Epithelial cell of proximal tubule (primary cell): ENCODE results near the gene COPS6. TPM values are rescaled to one million over a fixed set of nuclear protein-coding genes. Genes with fewer than 3 reads are reported as not detected.

Source experiments
- DNase-seq: peaks from one replicate; pipeline ENCODE4 v3.0.0-alpha.2; 2011; ENCODE audit warnings: low read depth
- H3K4me3 ChIP-seq: 2 replicates; pipeline ENCODE4 v1.5.1; 2011; ENCODE audit warnings: low read depth, mild to moderate bottlenecking, low read length
- total RNA-seq: library from RNA; depleted of rRNA; stranded (reverse); fragments of >200 nt; gene quantifications from 2 replicates; pipeline ENCODE4 v1.2.3, GENCODE V29; 2015
- TF ChIP-seq, protein P1 (sequence below): conservative IDR thresholded peaks from 2 replicates; pipeline ENCODE4 v1.5.1; 2012; ENCODE audit warnings: low read depth, mild to moderate bottlenecking, low read length

Gene COPS6
- total RNA-seq, 1 donor from 2014 or later: 39.9 TPM

DNA sequence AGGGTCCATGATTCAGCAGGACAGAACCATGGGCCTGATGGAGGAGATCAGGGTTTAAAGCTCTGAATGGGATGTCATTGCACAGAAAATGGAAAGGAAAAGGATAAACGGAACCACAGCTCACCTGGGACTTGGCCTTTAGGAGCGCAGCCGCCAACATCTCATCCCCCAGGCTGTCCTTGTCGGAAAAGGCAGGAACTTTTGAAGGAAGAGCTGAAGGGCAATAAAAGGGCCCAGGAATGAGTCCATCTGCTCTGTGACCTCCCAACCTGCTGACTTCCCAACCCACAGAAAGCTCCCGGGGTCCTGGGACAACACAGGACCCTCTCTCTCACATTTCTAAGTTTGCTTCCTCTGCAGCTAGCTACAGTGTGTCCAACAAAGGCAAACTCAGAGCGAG, 13.4 kb upstream of the COPS6 start:
- no peak for DNase-seq
- TF ChIP-seq, protein P1, sequence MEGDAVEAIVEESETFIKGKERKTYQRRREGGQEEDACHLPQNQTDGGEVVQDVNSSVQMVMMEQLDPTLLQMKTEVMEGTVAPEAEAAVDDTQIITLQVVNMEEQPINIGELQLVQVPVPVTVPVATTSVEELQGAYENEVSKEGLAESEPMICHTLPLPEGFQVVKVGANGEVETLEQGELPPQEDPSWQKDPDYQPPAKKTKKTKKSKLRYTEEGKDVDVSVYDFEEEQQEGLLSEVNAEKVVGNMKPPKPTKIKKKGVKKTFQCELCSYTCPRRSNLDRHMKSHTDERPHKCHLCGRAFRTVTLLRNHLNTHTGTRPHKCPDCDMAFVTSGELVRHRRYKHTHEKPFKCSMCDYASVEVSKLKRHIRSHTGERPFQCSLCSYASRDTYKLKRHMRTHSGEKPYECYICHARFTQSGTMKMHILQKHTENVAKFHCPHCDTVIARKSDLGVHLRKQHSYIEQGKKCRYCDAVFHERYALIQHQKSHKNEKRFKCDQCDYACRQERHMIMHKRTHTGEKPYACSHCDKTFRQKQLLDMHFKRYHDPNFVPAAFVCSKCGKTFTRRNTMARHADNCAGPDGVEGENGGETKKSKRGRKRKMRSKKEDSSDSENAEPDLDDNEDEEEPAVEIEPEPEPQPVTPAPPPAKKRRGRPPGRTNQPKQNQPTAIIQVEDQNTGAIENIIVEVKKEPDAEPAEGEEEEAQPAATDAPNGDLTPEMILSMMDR: no peak
- H3K4me3 ChIP-seq: no peak overlapping the region

DNA sequence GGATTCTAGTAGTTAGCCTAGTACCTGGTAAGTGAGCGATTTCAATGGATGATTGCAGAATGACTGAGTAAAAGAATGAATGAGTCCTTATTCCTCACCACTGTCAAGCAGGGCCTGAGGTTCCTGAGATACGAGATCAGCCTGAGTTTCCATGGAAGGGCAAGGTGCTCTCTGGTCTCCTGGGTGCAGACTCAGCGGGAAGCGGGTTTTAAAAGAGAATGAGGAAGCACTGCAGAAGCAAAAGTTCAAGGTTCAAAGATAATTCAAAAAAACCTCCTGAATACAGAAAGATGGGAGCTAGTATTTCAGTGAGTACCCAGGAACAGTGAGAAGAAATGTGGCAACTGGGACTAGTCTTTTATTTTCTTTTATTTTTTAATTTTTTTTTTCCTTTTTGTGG, 11.6 kb upstream of the COPS6 start:
- H3K4me3 ChIP-seq: no peak overlapping the region
- TF ChIP-seq, protein P1: no peak
- DNase-seq: no peak

DNA sequence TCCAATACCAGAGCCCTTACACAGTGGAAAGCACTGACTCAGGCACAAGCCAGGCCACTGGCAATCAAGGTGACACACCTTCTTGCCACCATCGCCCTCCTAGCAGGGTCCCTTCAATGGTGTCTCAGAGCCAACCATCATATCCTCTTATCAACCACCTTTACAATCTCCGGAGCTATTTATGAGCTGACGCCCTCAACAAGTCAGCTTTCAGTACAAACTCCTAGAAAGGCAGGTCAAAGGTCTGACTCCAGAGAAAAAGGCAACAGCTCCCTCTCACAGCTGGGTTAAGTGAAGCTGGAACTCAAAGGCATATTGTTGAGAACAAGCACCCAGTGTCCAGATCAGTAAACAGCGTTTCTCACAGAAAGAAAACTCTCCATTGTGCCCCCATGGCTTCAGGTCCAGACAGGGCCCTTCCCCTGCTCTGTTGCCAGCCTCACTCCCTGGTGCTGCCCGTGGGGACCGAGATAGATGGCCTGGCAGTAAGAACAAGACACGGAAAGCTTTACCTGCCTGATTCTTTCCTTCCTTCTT, 9.7 kb upstream of the COPS6 start:
- TF ChIP-seq, protein P1: no peak
- H3K4me3 ChIP-seq: no peak overlapping the region
- no peak for DNase-seq

DNA sequence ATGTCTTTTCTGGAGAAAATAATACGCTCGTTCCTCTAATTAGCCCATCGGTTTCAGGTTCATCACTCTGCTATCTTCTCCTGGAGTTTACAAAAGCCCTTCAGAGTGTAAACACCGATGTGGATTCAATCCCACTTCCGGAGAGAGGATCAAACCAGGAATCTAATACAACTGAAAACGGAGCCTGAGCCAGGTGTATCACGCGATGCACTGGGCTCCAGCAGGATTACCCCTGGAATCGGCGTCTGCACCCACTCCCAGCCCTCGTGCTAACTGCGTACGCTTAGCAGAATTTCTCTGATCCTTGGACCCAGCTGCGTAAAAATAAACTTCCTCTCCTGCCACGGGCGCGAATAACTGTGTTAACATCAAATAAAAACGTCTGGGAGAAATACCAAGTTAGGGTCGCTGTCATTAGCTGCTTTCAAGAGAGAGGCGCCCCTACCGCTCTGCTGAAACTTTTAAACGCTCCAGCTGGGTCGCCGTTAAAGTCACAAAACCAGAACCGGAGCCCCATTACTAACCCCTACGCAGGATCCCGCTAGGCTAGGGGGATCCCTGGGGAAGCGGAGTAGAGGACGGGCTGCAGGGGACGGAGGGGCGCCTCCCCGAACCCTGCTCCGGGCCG, 7.7 kb upstream of the COPS6 start:
- peak overlapping the region; percentile 96 for H3K4me3 ChIP-seq
- DNase-seq: no peak
- TF ChIP-seq, protein P1: no peak

DNA sequence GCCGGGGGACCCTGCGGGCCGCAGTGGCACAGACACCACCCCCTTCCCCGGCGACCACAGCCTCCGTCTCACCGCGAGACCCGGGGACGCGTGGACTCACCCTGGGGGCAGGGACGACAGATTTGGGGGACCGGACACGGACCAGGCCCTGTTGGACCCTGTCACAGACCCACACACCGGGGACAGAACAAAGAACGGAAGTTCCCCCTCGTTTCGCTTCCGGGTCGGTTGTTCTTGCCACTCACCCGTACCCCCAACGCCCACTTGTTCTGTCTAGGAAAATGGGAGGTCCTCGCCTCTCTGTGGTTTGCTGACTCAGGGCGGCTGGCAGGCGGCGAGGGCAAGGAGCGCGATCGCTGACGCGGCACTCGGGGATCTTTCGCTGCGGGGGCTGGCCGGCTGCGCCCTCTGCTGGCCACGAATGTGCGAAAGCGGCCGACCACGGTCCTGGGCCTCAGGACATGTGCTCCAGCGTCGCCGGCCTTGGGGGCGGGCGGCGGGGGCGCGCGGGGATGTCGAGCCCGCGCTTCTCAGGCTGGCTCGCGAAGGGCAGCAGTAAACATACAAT, 7.2 kb upstream of the COPS6 start, which contains the start of gene ZNF3:
Gene ZNF3 (minus strand): TSS at position 189 of the 568 bp plus-strand sequence. CDS start 4,366 bp downstream, outside the sequence.
- TF ChIP-seq, protein P1: peak; percentile 84
- DNase-seq: peak; percentile 88
- H3K4me3 ChIP-seq: peak within 1 kb of the TSS; percentile 96

DNA sequence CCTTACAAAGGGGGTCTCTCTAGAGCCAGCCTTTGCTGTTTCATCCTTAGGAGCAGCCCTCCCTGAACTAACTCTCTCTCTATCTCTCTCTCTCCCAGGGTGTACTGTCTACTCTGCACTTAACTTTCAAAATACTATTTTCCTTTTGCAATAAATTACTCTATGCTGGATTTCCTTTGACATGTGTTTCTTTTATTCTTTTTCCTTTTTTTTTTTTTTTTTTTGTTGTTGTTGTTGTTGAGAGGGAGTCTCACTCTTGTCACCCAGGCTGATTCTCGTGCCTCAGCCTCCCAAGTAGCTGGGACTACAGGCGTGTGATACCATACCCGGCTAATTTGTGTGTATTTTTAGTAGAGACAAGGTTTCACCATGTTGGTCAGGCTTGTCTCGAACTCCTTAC, 5.8 kb upstream of the COPS6 start:
- TF ChIP-seq, protein P1: no peak
- no peak for DNase-seq
- no peak overlapping the region for H3K4me3 ChIP-seq

DNA sequence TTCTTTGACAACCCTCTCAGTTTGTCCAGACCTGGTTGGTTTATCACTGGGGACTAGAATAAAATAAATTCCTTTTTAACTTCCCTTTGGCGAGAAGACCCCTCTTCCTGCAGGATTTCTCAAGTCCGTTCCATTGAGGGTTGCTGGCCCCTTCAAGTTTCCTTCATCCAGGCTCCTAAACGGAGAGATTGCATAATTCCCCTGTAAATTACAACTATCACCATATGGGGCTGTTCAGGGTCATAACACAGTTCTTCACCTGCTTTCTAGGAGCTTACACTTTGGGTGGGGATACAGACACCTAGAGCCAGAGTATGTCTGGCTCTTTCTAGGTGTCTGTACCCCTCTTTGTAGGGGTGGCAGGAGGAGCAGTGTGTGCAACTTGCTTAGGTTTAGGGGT, 3.3 kb upstream of the COPS6 start:
- no peak for DNase-seq
- no peak overlapping the region for H3K4me3 ChIP-seq
- TF ChIP-seq, protein P1: no peak
